HG02970 (cell line): Measurements from ENCODE around the gene RAD1.

Source experiments
- ATAC-seq: cut with Tn5 transposase; IDR thresholded peaks from one replicate; pipeline ENCODE4 v1.9.1; 2021; ENCODE audit warnings: mild to moderate bottlenecking, moderate library complexity, moderate number of reproducible peaks; ENCODE audit not compliant: unreplicated experiment, low FRiP score

RAD1 gene

DNA sequence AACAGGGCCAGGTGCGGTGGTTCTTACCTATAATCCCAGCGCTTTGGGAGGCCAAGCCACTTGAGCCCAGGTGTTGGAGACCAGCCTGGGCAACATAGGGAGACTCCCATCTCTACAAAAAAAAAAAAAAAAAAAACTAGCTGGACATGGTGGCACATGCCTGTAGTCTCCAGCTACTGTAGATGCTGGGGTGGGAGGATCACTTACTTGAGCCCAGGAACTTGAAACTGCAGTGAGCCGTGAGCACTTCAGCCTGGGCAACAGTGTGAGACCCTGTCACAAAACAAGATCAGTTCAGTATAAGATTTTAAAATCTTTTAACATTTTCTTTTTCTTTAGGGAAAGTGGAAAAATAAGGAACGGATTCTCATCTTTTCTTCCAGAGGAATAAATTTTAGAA is 2.7 kb upstream of the RAD1 start:
- ATAC-seq, result no peak

DNA sequence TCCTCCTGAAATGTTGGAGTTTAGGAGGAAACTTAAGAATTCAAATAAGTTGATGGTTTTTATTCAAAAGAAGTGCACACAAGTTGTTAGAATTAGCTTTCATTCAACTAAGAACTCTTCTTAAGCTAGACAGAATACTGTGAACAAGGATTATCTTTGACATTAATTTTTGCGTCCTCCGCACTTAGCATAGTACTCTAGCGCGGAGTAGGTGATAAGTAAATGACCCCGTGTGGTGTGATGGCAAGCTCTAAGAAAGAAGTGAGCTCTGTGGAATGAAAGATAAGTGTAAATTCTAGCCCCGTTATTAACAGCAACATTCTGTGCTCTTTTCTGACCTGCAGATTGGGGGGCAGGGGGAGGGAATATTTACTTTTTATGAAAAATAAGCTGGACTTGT is 1.2 kb upstream of the RAD1 start:
- no peak for ATAC-seq

GRCh38 chr5:34915856-34916192 is 520 bp upstream of the RAD1 start:
- peak; percentile 23 for ATAC-seq

- ATAC-seq, result peak; percentile 7
Observed at GRCh38 chr5:34914671-34915138, 599 bp downstream of the RAD1 start.

DNA sequence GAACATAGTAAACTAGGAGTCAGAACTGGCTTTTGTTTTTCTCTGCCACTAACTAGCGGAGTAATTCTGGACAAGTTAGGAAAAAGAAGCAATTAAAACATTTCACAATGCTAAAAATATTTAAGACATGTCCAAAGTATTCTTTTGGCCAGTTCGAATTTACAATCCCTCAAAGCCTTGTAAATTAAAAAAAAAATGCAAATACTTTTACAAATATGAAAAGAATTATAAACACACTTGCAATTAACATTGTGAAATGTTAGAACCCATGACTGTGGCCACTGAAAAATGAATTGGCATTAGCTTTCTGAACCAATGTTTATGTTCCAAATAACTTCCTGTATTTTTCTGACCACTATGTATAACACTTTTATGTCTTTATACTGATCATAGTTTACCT is 2.2 kb downstream of the RAD1 start:
- ATAC-seq, result no peak

GRCh38 chr5:34905564-34905963 is 9.7 kb downstream of the RAD1 start:
- no peak for ATAC-seq

DNA sequence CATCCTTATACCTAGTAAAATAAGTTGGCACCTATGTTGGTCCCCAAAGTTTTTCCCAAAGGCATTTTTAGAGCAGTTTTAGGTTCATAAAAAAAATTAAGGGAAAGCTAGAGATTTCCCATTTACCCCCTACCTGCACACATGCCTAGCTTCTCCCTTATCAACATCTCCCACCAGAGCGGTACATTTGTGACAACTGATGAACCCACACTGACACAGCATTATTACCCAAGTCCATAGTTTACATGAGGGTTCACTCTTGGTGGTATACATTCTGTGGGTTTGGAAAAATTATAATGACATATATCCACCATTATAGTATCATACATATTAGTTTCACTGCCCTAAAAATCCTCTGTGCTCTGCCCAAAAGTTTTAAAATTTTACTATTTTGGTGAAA is 12.0 kb downstream of the RAD1 start:
- ATAC-seq, result no peak

DNA sequence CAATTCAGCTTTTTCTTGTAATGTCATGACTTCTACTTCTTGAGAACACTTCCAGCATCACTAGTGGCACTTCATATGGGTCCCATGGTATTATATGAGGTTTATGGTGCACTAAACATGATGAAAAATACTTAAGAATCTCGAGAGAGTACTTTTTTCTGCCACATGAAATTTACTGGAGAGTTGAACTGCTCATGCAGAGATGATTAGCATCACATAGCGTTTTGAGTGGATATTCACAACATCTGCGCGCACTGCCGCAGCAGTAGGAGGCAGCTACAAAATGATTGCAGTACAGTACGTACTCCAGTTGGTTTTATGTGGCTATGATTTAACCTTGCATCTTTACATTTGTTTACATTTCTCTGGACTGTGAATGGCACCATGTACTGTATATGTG is 14.7 kb downstream of the RAD1 start:
- ATAC-seq, result no peak

- no peak for ATAC-seq
Observed at GRCh38 chr5:34899066-34899465, 16.2 kb downstream of the RAD1 start.

DNA sequence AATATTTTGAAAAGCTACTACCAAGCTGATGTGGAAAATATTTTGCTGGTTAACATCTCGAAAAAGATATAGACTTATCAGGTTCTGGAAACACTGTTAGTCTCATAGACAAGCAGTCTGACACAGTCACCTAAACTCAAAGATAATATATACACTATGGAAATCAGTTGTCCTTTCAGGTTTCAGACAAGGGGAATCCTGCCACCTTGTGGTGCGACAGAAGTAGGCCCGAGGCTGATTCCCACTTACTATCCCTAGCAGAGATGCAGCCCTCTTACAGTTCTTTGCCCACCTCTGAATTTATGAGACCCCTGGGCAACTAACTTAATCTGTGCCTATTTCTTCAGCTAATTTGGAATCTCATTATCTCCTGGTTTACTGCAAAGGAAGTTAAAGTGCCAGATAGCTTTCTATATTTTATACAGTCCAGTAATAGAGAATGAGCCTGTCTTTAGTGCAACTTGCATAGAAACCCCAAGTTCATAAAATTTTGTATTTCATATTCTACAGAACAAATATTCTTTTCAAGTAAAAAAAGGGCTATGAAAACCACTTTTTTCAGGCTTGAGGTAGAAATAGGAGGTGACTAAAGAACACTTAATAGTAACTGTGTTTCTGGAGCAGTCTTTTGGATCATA is 16.9 kb downstream of the RAD1 start:
- no peak for ATAC-seq

GRCh38 chr5:34897646-34898045 is 17.7 kb downstream of the RAD1 start:
- no peak for ATAC-seq

- ATAC-seq, result no peak
Observed at GRCh38 chr5:34895641-34896419, 19.5 kb downstream of the RAD1 start.

GRCh38 chr5:34894716-34895115 is 20.6 kb downstream of the RAD1 start:
- ATAC-seq, result no peak

DNA sequence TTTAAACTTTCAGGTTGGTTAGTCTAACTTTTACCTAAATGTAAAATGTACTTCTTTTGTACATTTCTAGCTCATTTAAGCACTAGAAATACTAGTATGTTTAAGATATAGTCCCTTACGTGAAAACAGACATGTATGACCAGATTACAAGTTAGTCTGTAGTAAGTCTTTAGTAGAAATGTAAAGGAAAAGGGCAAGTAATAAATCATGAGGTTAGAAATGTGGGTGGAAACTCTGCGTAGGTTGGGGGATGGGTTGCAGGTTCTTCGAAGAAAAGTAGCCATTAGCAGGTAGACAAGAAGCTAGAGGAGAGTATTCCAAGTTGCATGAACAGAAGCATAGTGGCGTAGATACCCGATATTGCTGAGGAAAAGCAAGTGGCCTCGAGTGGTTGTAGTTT is 22.9 kb downstream of the RAD1 start:
- ATAC-seq, result no peak

DNA sequence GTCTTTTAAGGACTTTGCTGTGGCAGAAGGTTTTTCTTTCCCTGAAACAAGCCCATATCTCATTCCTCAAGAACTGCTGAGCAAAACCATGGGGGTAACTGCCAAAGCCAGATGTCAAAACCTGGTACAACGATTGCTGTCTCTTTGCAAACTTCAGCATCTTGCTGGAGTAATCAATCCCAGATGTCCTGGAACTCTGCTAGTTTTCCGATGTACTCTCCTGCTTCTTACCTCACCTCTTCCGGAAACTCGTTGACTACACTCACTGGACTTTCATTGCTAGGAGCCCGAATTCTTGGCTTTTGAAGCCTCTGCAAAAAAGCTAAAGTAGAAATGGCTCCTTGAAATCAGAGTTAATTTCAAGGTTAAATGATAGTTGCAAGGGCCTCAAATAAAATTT is 23.3 kb downstream of the RAD1 start:
- ATAC-seq, result no peak

- ATAC-seq, result no peak
Observed at GRCh38 chr5:34889394-34889793, 25.9 kb downstream of the RAD1 start.

GRCh38 chr5:34886392-34887119 is 28.7 kb downstream of the RAD1 start:
- no peak for ATAC-seq

- no peak for ATAC-seq
Observed at GRCh38 chr5:34881246-34881645, 34.1 kb downstream of the RAD1 start.

DNA sequence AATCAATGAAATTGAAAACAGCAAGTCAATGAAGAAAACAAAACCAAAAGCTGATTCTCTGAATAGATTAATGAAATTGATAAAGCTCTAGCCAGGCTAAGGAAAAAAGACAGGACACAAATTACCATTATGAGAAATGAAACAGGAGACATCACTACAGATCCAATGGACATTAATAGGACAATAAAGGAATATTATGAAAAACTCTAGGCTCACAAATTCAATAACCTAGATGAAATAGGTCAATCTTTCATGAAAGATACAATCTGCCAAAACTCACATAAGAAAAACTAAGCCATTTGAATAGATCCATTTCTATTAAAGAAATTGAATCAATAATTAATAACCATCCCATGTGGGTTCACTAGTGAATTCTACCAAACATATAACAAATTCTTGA is 39.0 kb downstream of the RAD1 start:
- ATAC-seq, result no peak

DNA sequence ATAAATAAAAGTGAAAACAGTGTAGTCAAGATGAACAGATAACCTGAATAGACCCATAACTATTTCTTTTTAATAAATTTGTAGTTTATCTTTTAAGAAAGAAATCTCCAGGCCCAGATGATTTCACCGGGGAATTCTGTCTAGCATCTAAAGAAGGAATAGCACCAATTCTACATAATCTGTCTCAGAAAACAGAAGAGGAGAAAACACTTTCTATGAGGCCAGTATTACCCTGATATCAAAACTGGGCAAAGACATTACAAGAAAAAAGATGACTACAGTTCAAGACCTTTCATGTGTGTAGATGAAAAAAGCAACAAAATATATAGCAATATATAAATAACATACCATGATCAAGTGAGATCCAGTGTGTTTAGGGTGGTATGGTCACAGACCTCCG is 44.9 kb downstream of the RAD1 start:
- no peak for ATAC-seq

DNA sequence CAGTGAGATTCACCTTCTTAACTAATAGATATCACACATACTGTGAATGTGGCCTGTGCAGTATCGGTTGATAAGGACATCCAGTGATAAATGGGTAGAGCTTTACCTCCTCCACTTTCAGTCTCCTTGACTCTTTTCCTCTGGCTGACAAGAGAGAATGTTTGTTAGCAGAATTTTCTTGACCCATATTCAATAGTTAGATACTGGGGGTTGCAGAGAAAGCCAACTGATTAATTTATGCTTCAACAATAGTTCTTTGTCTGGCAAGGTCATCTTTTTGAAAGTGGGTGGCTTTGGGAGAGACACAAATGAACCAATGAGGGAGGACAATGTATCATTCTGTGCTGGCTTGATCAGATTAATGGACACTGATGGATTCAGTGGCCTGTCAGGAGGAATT is 46.0 kb downstream of the RAD1 start:
- no peak for ATAC-seq

- ATAC-seq, result no peak
Observed at GRCh38 chr5:34868791-34869190, 46.5 kb downstream of the RAD1 start.
